ENCODE measurements around the gene B3GALT5.

Gene B3GALT5

DNA sequence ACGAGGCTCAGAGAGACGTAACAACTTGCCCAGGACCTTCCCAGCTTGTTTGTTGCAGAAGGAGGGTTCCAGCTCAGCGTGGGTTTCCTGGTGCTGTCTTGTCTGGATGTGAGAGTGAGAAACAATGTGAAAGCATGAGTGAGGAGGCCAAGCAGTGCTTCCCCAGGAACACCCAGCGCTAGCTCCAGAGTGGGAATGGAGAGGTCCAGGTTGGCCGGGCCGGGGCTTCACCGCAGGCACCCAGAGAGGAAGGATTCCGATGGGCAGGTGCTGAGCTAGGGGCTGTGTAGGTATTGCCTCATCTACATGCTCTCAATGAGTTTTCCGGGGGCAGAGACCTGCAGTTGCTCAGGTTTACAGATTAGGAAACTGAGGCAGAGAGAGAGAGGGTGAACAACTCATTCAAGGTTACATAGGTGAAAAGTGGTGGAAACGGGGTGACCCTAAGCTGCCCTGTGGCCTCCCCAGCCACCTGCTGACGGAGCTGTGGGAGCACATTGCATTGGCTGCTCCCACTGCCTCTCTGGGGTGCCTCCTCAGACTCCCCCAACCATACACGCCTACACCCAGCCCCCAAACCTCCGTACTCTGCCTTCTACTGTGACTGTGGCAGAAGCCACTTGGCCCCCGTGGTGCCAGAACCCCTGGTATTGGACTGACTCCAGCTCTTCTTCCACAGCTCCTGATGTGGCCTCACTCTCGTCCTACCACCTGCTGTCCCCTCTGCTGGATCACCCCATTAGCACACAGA, 51.2 kb downstream of the B3GALT5 start:
- in situ Hi-C loops (cut with HindIII; ENCODE audit: low sequenced_read_pairs) = no loop called here

GRCh38 chr21:39664586-39664985, 51.8 kb downstream of the B3GALT5 start:
- in situ Hi-C loops (cut with HindIII; ENCODE audit: low sequenced_read_pairs) = no loop called here

- in situ Hi-C loops (cut with HindIII; ENCODE audit: low sequenced_read_pairs) = no loop called here
Observed at GRCh38 chr21:39666026-39666425, 53.3 kb downstream of the B3GALT5 start.

GRCh38 chr21:39666681-39667315, 54.1 kb downstream of the B3GALT5 start:
- in situ Hi-C loops (cut with HindIII; ENCODE audit: low sequenced_read_pairs) = no loop called here

DNA sequence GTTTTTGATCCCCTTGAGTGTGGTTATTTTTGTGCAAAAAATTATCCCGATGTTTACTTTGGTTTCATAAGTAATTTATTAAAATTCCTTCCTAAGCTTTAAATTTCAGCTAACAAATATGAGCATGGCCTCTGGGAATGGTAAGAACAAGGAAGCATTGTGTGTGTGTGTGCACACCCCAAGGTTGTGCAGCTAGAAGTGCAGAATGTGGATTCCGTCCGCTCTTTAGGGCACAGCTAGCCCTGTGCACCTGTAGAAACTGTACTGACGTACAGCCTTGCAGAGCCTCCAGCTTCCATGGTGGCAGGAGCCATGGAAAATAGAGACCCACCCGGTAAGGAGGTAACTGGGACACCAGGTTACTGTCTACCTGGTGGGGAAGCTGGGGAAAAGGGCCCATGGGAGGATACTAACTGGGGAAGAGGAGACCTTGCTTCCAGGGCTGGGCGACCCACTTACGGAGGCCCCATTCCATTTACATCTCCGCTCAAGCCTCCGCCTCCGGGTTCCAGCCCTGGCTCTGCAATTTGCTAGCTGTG, 54.7 kb downstream of the B3GALT5 start:
- in situ Hi-C loops (cut with HindIII; ENCODE audit: low sequenced_read_pairs) = no loop called here

GRCh38 chr21:39668369-39668768, 55.6 kb downstream of the B3GALT5 start:
- in situ Hi-C loops (cut with HindIII; ENCODE audit: low sequenced_read_pairs) = no loop called here

DNA sequence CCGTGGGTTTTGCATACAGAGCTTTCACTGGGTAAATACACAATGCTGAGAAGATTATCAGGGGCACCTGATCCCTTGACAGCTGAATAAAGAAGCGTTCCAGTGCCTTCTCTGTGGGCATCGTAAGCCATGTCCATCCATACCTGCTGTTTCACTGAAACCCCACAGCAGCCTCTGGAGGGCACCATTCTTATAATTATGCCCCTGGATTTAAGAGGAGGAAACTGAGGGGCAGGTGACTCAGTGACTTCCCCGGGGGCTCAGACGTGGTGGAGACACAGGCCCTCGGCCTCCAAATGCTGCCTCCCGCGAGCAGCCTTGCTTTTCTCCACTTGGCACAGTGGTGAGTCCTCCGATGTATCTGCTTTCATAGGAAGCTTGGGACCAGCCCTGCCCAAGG, 56.7 kb downstream of the B3GALT5 start:
- in situ Hi-C loops (cut with HindIII; ENCODE audit: low sequenced_read_pairs) = no loop called here

DNA sequence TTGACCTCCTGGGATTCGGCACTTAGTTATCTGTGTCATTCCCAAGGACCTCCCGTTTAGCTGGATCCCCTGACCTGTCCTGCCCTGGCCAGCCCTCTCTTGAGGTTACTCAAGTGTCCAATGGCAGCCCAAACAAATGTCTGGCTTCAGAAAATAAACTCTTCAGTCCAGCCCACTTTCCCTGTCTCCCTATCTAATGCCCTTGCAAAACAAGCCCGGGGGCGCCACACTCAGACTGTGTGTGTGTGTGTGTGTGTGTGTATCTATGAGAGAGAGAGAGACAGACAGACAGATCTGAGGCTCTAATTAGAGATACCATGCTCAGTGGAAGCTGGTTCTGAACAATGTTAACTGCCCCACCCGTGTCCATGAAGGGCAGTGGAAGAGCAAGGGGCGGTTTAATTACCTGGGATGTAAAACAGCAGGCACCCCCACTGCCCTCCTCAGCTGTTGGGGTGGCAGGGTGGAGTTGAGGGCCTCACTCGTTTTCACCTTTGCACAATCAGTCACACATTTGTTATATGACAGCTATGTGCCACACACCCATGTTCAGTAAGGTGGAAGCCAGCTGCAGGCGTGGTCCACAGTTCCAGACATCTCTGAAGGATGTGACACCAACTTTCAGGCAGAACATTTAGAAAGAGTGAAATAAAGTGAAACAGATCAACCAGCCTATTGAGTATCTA, 57.4 kb downstream of the B3GALT5 start:
- in situ Hi-C loops (cut with HindIII; ENCODE audit: low sequenced_read_pairs) = no loop called here

GRCh38 chr21:39670701-39671100, 58.0 kb downstream of the B3GALT5 start:
- in situ Hi-C loops (cut with HindIII; ENCODE audit: low sequenced_read_pairs) = no loop called here

- in situ Hi-C loops (cut with HindIII; ENCODE audit: low sequenced_read_pairs) = no loop called here
Observed at GRCh38 chr21:39671986-39672385, 59.2 kb downstream of the B3GALT5 start.

GRCh38 chr21:39673163-39673562, 60.4 kb downstream of the B3GALT5 start:
- in situ Hi-C loops (cut with HindIII; ENCODE audit: low sequenced_read_pairs) = no loop called here

GRCh38 chr21:39673736-39674135, 61.0 kb downstream of the B3GALT5 start:
- in situ Hi-C loops (cut with HindIII; ENCODE audit: low sequenced_read_pairs) = no loop called here

GRCh38 chr21:39674801-39675200, 62.1 kb downstream of the B3GALT5 start:
- in situ Hi-C loops (cut with HindIII; ENCODE audit: low sequenced_read_pairs) = no loop called here

DNA sequence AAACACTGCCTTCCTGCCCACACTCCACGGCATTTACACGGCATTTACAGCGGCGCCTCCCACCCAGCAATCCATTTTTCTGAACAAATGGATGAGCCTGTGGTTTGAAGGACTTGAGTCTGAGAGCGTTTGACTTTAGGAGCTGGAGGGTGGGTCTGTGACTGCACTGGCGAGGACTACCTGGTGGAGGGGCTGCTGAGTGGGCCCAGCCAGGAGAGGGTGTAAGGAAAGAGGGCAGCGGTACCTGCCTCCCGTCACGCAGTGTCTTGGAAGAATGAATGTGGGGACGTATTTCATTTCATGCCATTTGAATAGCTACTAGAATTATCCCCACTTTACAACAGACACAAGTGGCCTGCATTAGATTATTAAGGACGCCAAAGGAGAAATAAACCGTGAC, 62.9 kb downstream of the B3GALT5 start:
- in situ Hi-C loops (cut with HindIII; ENCODE audit: low sequenced_read_pairs) = no loop called here

DNA sequence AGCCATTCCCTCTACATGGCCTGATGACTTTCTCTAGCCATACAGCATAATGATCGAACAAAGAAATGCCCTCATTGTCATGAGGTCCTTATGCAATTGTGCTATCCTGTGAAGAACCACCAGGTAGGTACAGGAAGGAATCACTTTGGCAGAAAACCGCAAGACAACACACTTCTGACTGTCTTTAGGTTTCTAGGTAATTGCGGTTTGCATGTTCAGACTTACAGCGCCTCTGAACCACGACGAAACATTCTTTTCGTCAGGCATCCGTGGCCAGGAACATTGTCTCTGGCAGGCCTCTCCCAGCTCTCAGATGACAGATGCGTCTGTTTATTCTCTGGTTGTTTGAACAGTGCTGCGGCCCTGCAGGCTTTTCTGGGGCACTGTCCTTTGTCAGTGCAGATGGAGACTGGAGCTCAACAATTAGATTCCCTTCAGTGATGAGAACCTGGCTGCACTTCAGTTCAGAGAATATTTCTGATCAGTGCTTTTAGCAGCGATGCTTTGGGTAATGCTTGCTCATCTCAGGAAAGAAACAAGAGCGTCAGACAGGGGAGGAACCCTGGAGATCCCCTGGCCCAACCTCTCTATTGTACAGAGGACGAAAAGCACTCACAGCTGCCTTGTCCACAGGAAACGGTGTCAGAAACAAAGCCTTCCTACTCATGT, 63.4 kb downstream of the B3GALT5 start:
- in situ Hi-C loops (cut with HindIII; ENCODE audit: low sequenced_read_pairs) = no loop called here

DNA sequence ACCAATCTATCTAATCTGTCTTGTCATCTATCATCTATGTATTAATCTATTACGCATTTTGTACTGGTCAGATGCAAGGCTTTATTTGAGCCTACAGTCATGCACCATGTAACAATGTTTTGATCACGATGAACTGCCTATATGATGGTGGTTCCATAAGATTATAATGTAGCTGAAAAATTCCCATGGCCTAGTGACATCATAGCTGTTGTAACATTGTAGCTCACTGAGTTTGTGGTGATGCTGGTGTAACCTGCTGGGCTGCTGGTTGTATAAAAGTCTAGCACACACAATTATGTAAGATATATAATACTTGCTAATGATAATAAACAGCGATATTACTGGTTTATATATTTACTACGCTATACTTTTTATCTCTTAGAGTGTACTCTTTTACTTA, 67.5 kb downstream of the B3GALT5 start:
- in situ Hi-C loops (cut with HindIII; ENCODE audit: low sequenced_read_pairs) = no loop called here

GRCh38 chr21:39681257-39681656, 68.5 kb downstream of the B3GALT5 start:
- in situ Hi-C loops (cut with HindIII; ENCODE audit: low sequenced_read_pairs) = no loop called here

- in situ Hi-C loops (cut with HindIII; ENCODE audit: low sequenced_read_pairs) = no loop called here
Observed at GRCh38 chr21:39681845-39682244, 69.1 kb downstream of the B3GALT5 start.

- in situ Hi-C loops (cut with HindIII; ENCODE audit: low sequenced_read_pairs) = no loop called here
Observed at GRCh38 chr21:39685236-39685635, 72.5 kb downstream of the B3GALT5 start.

DNA sequence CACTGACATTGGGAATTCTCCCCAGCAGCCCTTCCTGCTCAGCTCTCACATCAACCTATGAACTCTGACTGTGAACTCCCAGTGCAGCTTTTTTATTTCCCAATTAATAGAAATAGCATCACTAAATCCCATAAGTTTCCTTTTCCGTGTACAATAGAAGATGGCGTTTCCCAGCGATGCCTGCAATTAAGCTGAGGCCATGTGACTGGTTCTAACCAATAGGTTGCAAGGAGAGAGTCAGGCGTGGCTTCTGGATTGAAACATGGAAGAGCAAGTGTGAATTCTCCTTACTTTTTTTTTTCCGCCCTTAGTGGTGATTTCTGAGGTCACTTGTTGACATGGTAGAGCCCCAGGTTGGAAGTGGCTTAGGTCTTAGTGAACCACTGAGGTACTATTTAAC, 73.3 kb downstream of the B3GALT5 start:
- in situ Hi-C loops (cut with HindIII; ENCODE audit: low sequenced_read_pairs) = no loop called here
